Measurements from ENCODE around the gene TRIM32.

- no peak for TF ChIP-seq CTCF (IDR thresholded peaks at IDR 0.05)
- no peak for TF ChIP-seq POLR2A (IDR thresholded peaks at IDR 0.05)
- no peak for TF ChIP-seq POLR2AphosphoS5 (IDR thresholded peaks at IDR 0.05; ENCODE audit: insufficient read depth in 1 of 2, low read depth in 1 of 2)
Measured at GRCh38 chr9:116720111-116720510, 33.0 kb downstream of the TRIM32 start.
